PC-3 (cell line): ENCODE results near the gene CPEB2. TPM values are rescaled to one million over a fixed set of nuclear protein-coding genes. Genes with fewer than 3 reads are reported as not detected.

Experiments
- ATAC-seq: fragments of 200-7000 bp; cut with Tn5 transposase; 2 replicates; pipeline ENCODE4 v1.9.1; 2020; ENCODE audit warnings: mild to moderate bottlenecking, moderate library complexity
- BruUV-seq: library from RNA; stranded (reverse); fragments of 400-500 nt; replicated peaks from 2 replicates; lab custom pipeline; 2021; lab: Mats Ljungman, UMichigan
- CTCF ChIA-PET: fragments of 300-600 bp; sonication (Branson Sonifier 250); formaldehyde crosslinking; loops from one replicate; lab custom pipeline; 2022; ENCODE audit warnings: antibody characterized with exemption; lab: Charles Lee
- POLR2A ChIA-PET: fragments of 300-600 bp; sonication (Branson Sonifier 250); formaldehyde crosslinking; loops from one replicate; lab custom pipeline; 2022; ENCODE audit warnings: antibody characterized with exemption; ENCODE audit not compliant: unreplicated experiment; lab: Charles Lee
- DNase-seq: peaks from one replicate; pipeline ENCODE4 v3.0.0-alpha.2; 2015
- H2AFZ ChIP-seq: fragments of 300-600 bp; sonication (generic); 2 replicates; pipeline ENCODE4 v1.6.0; 2016; ENCODE audit warnings: antibody characterized with exemption, low read length
- H3F3A ChIP-seq: fragments of 300-600 bp; sonication (generic); one replicate; pipeline ENCODE4 v1.6.0; 2017; ENCODE audit warnings: antibody characterized with exemption, low read length, control low read depth, mild to moderate bottlenecking; ENCODE audit not compliant: unreplicated experiment
- H3K27ac ChIP-seq: fragments of 300-600 bp; sonication (generic); 2 replicates; pipeline ENCODE4 v1.5.1; 2016; ENCODE audit warnings: mild to moderate bottlenecking, low read length
- H3K27me3 ChIP-seq: fragments of 300-600 bp; sonication (generic); 2 replicates; pipeline ENCODE4 v1.6.1; 2016; ENCODE audit warnings: low read length, mixed read lengths
- H3K36me3 ChIP-seq: fragments of 300-600 bp; sonication (generic); 2 replicates; pipeline ENCODE4 v1.6.1; 2016; ENCODE audit warnings: low read depth, mixed run types, low read length, mixed read lengths
- H3K4me1 ChIP-seq: fragments of 300-600 bp; sonication (generic); 2 replicates; pipeline ENCODE4 v1.5.1; 2016; ENCODE audit warnings: low read length; ENCODE audit not compliant: insufficient read depth
- H3K4me2 ChIP-seq: fragments of 300-600 bp; sonication (generic); 2 replicates; pipeline ENCODE4 v1.6.0; 2016; ENCODE audit warnings: low read length
- H3K4me3 ChIP-seq: fragments of 300-600 bp; sonication (generic); 2 replicates; pipeline ENCODE4 v1.5.1; 2016; ENCODE audit warnings: mild to moderate bottlenecking, low read length, mixed read lengths
- H3K79me2 ChIP-seq: fragments of 300-600 bp; sonication (generic); 2 replicates; pipeline ENCODE4 v1.6.1; 2017; ENCODE audit warnings: low read length, mixed read lengths
- H3K9ac ChIP-seq: fragments of 300-600 bp; sonication (generic); 2 replicates; pipeline ENCODE4 v1.6.0; 2016; ENCODE audit warnings: mild to moderate bottlenecking, low read length
- H3K9me2 ChIP-seq: fragments of 300-600 bp; sonication (generic); replicated peaks from 2 replicates; pipeline ENCODE4 v1.6.1; 2016; ENCODE audit warnings: mixed run types, low read length, mixed read lengths
- H3K9me3 ChIP-seq: fragments of 300-600 bp; sonication (generic); 2 replicates; pipeline ENCODE4 v1.6.1; 2016; ENCODE audit warnings: low read length, mixed read lengths
- H4K20me1 ChIP-seq: fragments of 300-600 bp; sonication (generic); 2 replicates; pipeline ENCODE4 v1.6.1; 2016; ENCODE audit warnings: low read length, mixed read lengths
- EZH2 ChIP-seq: fragments of 300-600 bp; sonication (generic); IDR thresholded peaks from one replicate; pipeline ENCODE4 v1.6.1; 2017; ENCODE audit warnings: antibody characterized with exemption, mild to moderate bottlenecking, low read length; ENCODE audit not compliant: unreplicated experiment
- EZH2phosphoT487 ChIP-seq: fragments of 300-600 bp; sonication (generic); IDR thresholded peaks from 2 replicates; pipeline ENCODE4 v1.6.1; 2018; ENCODE audit warnings: mild to moderate bottlenecking, antibody characterized with exemption, low read length, borderline replicate concordance
- intact Hi-C: fragments of 100-400 bp; cut with micrococcal nuclease; formaldehyde crosslinking; loops from 2 replicates; pipeline ENCODE4 v1.9.0; 2023
- total RNA-seq: library from RNA; depleted of rRNA; stranded (reverse); fragments of >200 nt; gene quantifications from 2 replicates; pipeline ENCODE4 v1.2.3, GENCODE V29; 2014
- TF ChIP-seq, protein P1 (sequence below): fragments of 300-600 bp; sonication (generic); conservative IDR thresholded peaks from 2 replicates; pipeline ENCODE4 v1.5.1; 2017; ENCODE audit warnings: antibody characterized with exemption, low read depth, mild to moderate bottlenecking, low read length

Gene CPEB2
- total RNA-seq, 1 experiment from 2014 or later = 1.8 TPM

GRCh38 chr4:15063341-15063740 is 61.1 kb downstream of the CPEB2 start:
- no peak for ATAC-seq
- Histone ChIP-seq H2AFZ (no peak overlapping the region), H3F3A (no peaks in the 10 kb centered on the region), H3K9me2 (no peaks in the 10 kb centered on the region), H3K4me1 (no peaks in the 10 kb centered on the region), H3K79me2 (no peaks in the 10 kb centered on the region), H4K20me1 (no peaks in the 10 kb centered on the region), H3K27ac (no peak overlapping the region), H3K27me3 (no peaks in the 10 kb centered on the region), H3K36me3 (peaks cover 4% of the 10 kb centered on the region), H3K4me2 (no peak overlapping the region), H3K9me3 (no peaks in the 10 kb centered on the region), H3K4me3 (no peak overlapping the region), H3K9ac (no peak overlapping the region)
- TF ChIP-seq EZH2 (no peak), EZH2phosphoT487 (no peak)
- TF ChIP-seq, protein P1, sequence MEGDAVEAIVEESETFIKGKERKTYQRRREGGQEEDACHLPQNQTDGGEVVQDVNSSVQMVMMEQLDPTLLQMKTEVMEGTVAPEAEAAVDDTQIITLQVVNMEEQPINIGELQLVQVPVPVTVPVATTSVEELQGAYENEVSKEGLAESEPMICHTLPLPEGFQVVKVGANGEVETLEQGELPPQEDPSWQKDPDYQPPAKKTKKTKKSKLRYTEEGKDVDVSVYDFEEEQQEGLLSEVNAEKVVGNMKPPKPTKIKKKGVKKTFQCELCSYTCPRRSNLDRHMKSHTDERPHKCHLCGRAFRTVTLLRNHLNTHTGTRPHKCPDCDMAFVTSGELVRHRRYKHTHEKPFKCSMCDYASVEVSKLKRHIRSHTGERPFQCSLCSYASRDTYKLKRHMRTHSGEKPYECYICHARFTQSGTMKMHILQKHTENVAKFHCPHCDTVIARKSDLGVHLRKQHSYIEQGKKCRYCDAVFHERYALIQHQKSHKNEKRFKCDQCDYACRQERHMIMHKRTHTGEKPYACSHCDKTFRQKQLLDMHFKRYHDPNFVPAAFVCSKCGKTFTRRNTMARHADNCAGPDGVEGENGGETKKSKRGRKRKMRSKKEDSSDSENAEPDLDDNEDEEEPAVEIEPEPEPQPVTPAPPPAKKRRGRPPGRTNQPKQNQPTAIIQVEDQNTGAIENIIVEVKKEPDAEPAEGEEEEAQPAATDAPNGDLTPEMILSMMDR = no peak
- CTCF ChIA-PET = no interaction called here
- no peak for DNase-seq
- BruUV-seq = no TSS peak
- intact Hi-C loops = no loop called here
- POLR2A ChIA-PET = no interaction called here

DNA sequence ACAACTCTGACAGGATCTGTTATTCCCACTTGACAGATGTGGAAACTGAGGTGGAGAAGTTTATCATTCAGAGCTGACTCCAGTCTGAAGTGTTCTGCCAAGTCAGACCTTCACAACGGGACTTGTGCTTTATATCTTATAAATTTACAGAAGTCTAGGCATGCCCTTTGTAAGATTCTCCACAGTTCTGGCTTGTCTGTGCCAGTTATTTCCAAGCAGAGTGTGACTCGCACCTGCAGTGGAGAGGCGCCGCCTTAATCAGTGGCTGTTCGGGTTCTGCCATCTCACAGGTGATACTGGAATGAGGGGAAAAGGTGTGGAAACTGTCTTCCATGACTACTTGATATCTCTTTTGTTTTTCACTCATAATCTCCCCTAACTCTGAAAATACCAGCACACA is 63.2 kb downstream of the CPEB2 start:
- DNase-seq = no peak
- Histone ChIP-seq H3K9me3 (no peaks in the 10 kb centered on the region), H3F3A (no peaks in the 10 kb centered on the region), H3K4me1 (no peaks in the 10 kb centered on the region), H3K9ac (no peak overlapping the region), H3K4me3 (no peak overlapping the region), H2AFZ (no peak overlapping the region), H3K27me3 (no peaks in the 10 kb centered on the region), H4K20me1 (no peaks in the 10 kb centered on the region), H3K9me2 (no peaks in the 10 kb centered on the region), H3K27ac (no peak overlapping the region), H3K4me2 (no peak overlapping the region), H3K79me2 (no peaks in the 10 kb centered on the region), H3K36me3 (no peaks in the 10 kb centered on the region)
- intact Hi-C loops = no loop called here
- TF ChIP-seq EZH2 (no peak), EZH2phosphoT487 (no peak)
- POLR2A ChIA-PET = no interaction called here
- no peak for ATAC-seq
- CTCF ChIA-PET = no interaction called here
- no TSS peak for BruUV-seq

DNA sequence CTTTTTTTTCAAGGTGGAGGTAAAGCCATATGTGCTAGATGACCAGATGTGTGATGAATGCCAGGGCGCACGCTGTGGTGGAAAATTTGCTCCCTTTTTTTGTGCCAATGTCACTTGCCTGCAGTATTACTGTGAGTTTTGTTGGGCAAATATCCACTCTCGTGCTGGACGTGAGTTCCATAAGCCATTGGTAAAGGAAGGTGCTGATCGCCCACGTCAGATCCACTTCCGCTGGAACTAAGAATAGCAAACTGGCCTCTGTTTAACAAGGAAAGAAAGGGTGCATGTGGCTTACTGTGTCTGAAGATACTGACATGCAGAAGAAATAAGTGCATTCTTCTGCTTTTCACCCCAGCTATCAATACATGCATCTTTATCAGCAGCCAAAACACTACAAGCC is 63.9 kb downstream of the CPEB2 start:
- Histone ChIP-seq H3K4me2 (no peak overlapping the region), H3K4me3 (no peak overlapping the region), H3K27me3 (no peaks in the 10 kb centered on the region), H3F3A (no peaks in the 10 kb centered on the region), H3K4me1 (no peaks in the 10 kb centered on the region), H2AFZ (no peak overlapping the region), H3K9me2 (no peaks in the 10 kb centered on the region), H3K9ac (no peak overlapping the region), H3K27ac (no peak overlapping the region), H3K79me2 (no peaks in the 10 kb centered on the region), H3K9me3 (no peaks in the 10 kb centered on the region), H4K20me1 (no peaks in the 10 kb centered on the region), H3K36me3 (no peaks in the 10 kb centered on the region)
- no peak for DNase-seq
- intact Hi-C loops = no loop called here
- BruUV-seq = no TSS peak
- ChIA-PET CTCF (no interaction called here), POLR2A (no interaction called here)
- ATAC-seq = no peak
- TF ChIP-seq EZH2 (no peak), EZH2phosphoT487 (no peak)
- TF ChIP-seq, protein P1 = no peak
